HEK293T (cell line): ENCODE results near the gene PF4V1.

Source experiments
- BHLHE40 ChIP-seq: fragments of 450-650 bp; IDR thresholded peaks from 2 replicates; pipeline ENCODE4 v1.6.1; 2016; ENCODE audit warnings: mild to moderate bottlenecking, moderate library complexity, borderline replicate concordance
- CTBP1 ChIP-seq: fragments of 450-650 bp; IDR thresholded peaks from 2 replicates; pipeline ENCODE4 v1.6.1; 2016; ENCODE audit warnings: borderline replicate concordance
- FOXM1 ChIP-seq: fragments of 450-650 bp; IDR thresholded peaks from 2 replicates; pipeline ENCODE4 v1.6.1; 2017; ENCODE audit warnings: mild to moderate bottlenecking, borderline replicate concordance
- SUZ12 ChIP-seq: fragments of 450-650 bp; IDR thresholded peaks from 2 replicates; pipeline ENCODE4 v1.6.1; 2016; ENCODE audit warnings: mild to moderate bottlenecking

GRCh38 chr4:73895201-73896175 is 42.4 kb downstream of the PF4V1 start:
- TF ChIP-seq BHLHE40 = no peak
- TF ChIP-seq FOXM1 = no peak
- TF ChIP-seq SUZ12 = no peak
- TF ChIP-seq CTBP1 = no peak
